Lung (tissue), 12 donors: Measurements from ENCODE around the gene RTN4IP1. TPM values are rescaled to one million over a fixed set of nuclear protein-coding genes. Genes with fewer than 3 reads are reported as not detected.

Source experiments
- ATAC-seq: fragments of 200-7000 bp; cut with Tn5 transposase; one replicate; pipeline ENCODE4 v1.9.1; 2020; ENCODE audit warnings: moderate number of reproducible peaks; ENCODE audit not compliant: insufficient read depth, low FRiP score
- DNase-seq, 3 donors: peaks; one replicate each; pipeline ENCODE4 v3.0.0-alpha.2; 2013 to 2017
- H3K27ac ChIP-seq, 2 donors: one replicate each; pipeline ENCODE4 v1.5.1; 2013; ENCODE audit warnings: mild to moderate bottlenecking in 2 of 2, moderate library complexity in 2 of 2, control low read depth in 1 of 2, inconsistent platforms in 1 of 2, low read depth in 1 of 2, low read length in 1 of 2
- H3K27me3 ChIP-seq, 3 donors: one replicate each; pipeline ENCODE4 v1.5.1; 2013; ENCODE audit warnings: low read length in 2 of 3; ENCODE audit not compliant: control insufficient read depth in 3 of 3, insufficient read depth in 3 of 3
- H3K36me3 ChIP-seq, 4 donors: one replicate each; pipeline ENCODE4 v1.5.1; 2013; ENCODE audit warnings: low read length in 4 of 4, mild to moderate bottlenecking in 1 of 4, moderate library complexity in 1 of 4; ENCODE audit not compliant: control insufficient read depth in 4 of 4, insufficient read depth in 4 of 4
- H3K4me1 ChIP-seq, 5 donors: one replicate each; pipeline ENCODE4 v1.5.1; 2013; ENCODE audit warnings: low read length in 5 of 5, mild to moderate bottlenecking in 2 of 5, moderate library complexity in 1 of 5; ENCODE audit not compliant: control insufficient read depth in 5 of 5, insufficient read depth in 5 of 5
- H3K4me3 ChIP-seq: one replicate; pipeline ENCODE4 v1.5.1; 2013; ENCODE audit warnings: mild to moderate bottlenecking, control low read depth, moderate library complexity
- H3K9ac ChIP-seq, 2 donors: one replicate each; pipeline ENCODE4 v1.5.1; 2013; ENCODE audit warnings: low read length in 2 of 2, control low read depth in 1 of 2; ENCODE audit not compliant: insufficient read depth in 1 of 2
- H3K9me3 ChIP-seq, 4 donors: one replicate each; pipeline ENCODE4 v1.5.1; 2013; ENCODE audit warnings: low read length in 3 of 4, mild to moderate bottlenecking in 1 of 4, moderate library complexity in 1 of 4; ENCODE audit not compliant: control insufficient read depth in 4 of 4, insufficient read depth in 3 of 4
- WGBS, 2 donors: extraction: QIAGEN DNeasy Blood & Tissue Kit; methylation state at CpG; one replicate each; pipeline ENCODE4 v1.1.7; 2013; 5-methylcytosine and 5-hydroxymethylcytosine counted together
- polyA plus RNA-seq, 2 donors: library from polyadenylated mRNA; stranded (reverse); fragments of 200-250 nt; gene quantifications; one replicate each; pipeline ENCODE4 v1.2.1, GENCODE V29; 2013
- total RNA-seq, 2 donors: library from RNA; depleted of rRNA in 1 of 2; stranded (reverse); fragments of >200 nt in 1 of 2; gene quantifications; one replicate each; pipeline ENCODE4 v1.2.1, GENCODE V29; 2014 to 2021
- TF ChIP-seq, protein P1 (sequence below): IDR thresholded peaks from 2 replicates; pipeline ENCODE4 v1.5.1; 2012; ENCODE audit warnings: mild to moderate bottlenecking; ENCODE audit errors: control extremely low read depth, extremely low read depth
- donor health status: control.
- donor health status: control.
- donor health status: Bipolar disorder and iron deficiency.
- donor health status: healthy.
- donor health status: DM: yes; HTN: yes; CAD: no.

The RTN4IP1 gene
- total and polyA plus RNA-seq, 4 donors = 2.8 to 5.6 (median 4.6) TPM

- TF ChIP-seq, protein P1, sequence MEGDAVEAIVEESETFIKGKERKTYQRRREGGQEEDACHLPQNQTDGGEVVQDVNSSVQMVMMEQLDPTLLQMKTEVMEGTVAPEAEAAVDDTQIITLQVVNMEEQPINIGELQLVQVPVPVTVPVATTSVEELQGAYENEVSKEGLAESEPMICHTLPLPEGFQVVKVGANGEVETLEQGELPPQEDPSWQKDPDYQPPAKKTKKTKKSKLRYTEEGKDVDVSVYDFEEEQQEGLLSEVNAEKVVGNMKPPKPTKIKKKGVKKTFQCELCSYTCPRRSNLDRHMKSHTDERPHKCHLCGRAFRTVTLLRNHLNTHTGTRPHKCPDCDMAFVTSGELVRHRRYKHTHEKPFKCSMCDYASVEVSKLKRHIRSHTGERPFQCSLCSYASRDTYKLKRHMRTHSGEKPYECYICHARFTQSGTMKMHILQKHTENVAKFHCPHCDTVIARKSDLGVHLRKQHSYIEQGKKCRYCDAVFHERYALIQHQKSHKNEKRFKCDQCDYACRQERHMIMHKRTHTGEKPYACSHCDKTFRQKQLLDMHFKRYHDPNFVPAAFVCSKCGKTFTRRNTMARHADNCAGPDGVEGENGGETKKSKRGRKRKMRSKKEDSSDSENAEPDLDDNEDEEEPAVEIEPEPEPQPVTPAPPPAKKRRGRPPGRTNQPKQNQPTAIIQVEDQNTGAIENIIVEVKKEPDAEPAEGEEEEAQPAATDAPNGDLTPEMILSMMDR = no peak
- Histone ChIP-seq H3K9me3 (peaks cover 0 to 3% (median 0%) of the 10 kb centered on the region in 4 donors), H3K4me3 (no peak overlapping the region), H3K9ac (no peak overlapping the region), H3K27me3 (no peaks in the 10 kb centered on the region), H3K27ac (no peak overlapping the region), H3K4me1 (peaks cover 0 to 11% (median 6%) of the 10 kb centered on the region in 5 donors), H3K36me3 (peaks cover 0 to 4% (median 2%) of the 10 kb centered on the region in 4 donors)
- DNase-seq = no peak
- 42 to 64% methylated on average over 2 of the region's 2 CpGs for WGBS, 2 donors
- no peak for ATAC-seq
Observed at GRCh38 chr6:106626485-106626884, 2.8 kb downstream of the RTN4IP1 start.

DNA sequence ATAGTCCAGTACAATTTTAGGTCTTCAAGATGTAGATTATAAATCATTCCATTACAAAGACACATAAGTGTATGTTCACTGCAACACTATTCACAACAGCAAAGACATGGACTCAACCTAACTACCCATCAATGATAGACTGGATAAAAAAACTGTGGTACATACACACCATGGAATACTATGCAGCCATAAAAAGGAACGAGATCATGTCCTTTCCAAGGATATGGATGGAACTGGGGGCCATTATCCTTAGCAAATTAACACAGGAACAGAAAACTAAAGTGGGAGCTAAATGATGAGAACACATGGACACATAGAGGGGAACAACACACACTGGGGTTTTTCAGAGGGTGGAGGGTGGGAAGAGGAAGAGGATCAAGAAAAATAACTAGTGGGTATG is 6.3 kb downstream of the RTN4IP1 start:
- no peaks in the 10 kb centered on the region for H3K4me1 ChIP-seq
- TF ChIP-seq, protein P1 = no peak
- no peaks in the 10 kb centered on the region for H3K27me3 ChIP-seq
- peaks cover 0 to 6% (median 4%) of the 10 kb centered on the region in 4 donors for H3K36me3 ChIP-seq
- H3K27ac ChIP-seq = no peak overlapping the region
- WGBS, 2 donors = 83 to 88% methylated on average over 1 of the region's 1 CpG
- H3K9ac ChIP-seq = no peak overlapping the region
- ATAC-seq (no peak), DNase-seq (no peak)
- H3K9me3 ChIP-seq = peaks cover 0 to 3% (median 0%) of the 10 kb centered on the region in 4 donors
- H3K4me3 ChIP-seq = no peak overlapping the region

- DNase-seq (no peak), ATAC-seq (no peak)
- 96% methylated on average over 8 of the region's 8 CpGs for WGBS, 2 donors
- H3K27me3 ChIP-seq = no peaks in the 10 kb centered on the region
- TF ChIP-seq, protein P1 = no peak
- H3K27ac ChIP-seq = no peak overlapping the region
- H3K36me3 ChIP-seq = peaks cover 0 to 6% (median 4%) of the 10 kb centered on the region in 4 donors
- no peak overlapping the region for H3K9ac ChIP-seq
- H3K9me3 ChIP-seq = peaks cover 0 to 3% (median 0%) of the 10 kb centered on the region in 4 donors
- no peak overlapping the region for H3K4me3 ChIP-seq
- H3K4me1 ChIP-seq = no peaks in the 10 kb centered on the region
Observed at GRCh38 chr6:106622412-106622811, 6.9 kb downstream of the RTN4IP1 start.
